Upper lobe of right lung (tissue), 1 donor: Measurements from ENCODE around the gene IL31. TPM values are rescaled to one million over a fixed set of nuclear protein-coding genes. Genes with fewer than 3 reads are reported as not detected.
A peak's percentile ranks its signal among the peaks of the same experiment; 100 is the strongest.

Experiments
- ATAC-seq: fragments of 200-7000 bp; cut with Tn5 transposase; one replicate; pipeline ENCODE4 v1.9.1; 2020; ENCODE audit warnings: mild to moderate bottlenecking, moderate library complexity
- DNase-seq: peaks from one replicate; pipeline ENCODE4 v3.0.0-alpha.2; 2020
- H3K27ac ChIP-seq: fragments of 200-600 bp; one replicate; pipeline ENCODE4 v1.8.0; 2022
- H3K27me3 ChIP-seq: fragments of 200-600 bp; one replicate; pipeline ENCODE4 v1.8.0; 2022; ENCODE audit warnings: mild to moderate bottlenecking
- H3K36me3 ChIP-seq: fragments of 200-600 bp; one replicate; pipeline ENCODE4 v1.8.0; 2022
- H3K4me1 ChIP-seq: fragments of 200-600 bp; one replicate; pipeline ENCODE4 v1.8.0; 2022
- H3K4me3 ChIP-seq: fragments of 200-600 bp; one replicate; pipeline ENCODE4 v1.8.0; 2022; ENCODE audit warnings: mild to moderate bottlenecking
- H3K9me3 ChIP-seq: fragments of 200-600 bp; one replicate; pipeline ENCODE4 v1.8.0; 2022
- intact Hi-C: fragments of 100-400 bp; cut with DNase I; formaldehyde crosslinking; loops from one replicate; pipeline ENCODE4 v1.11.0; 2022
- total RNA-seq: library from RNA; stranded (reverse); fragmentation: NEBNext Ultra II Directional; extraction: Animal tissue kit (Norgen Biotek cat#: 25700); gene quantifications from one replicate; pipeline ENCODE4 v1.2.1, GENCODE V29; 2021
- TF ChIP-seq, protein P1 (sequence below): fragments of 200-600 bp; IDR thresholded peaks from one replicate; pipeline ENCODE4 v1.8.0; 2022; ENCODE audit warnings: antibody characterized with exemption
- donor health status: DM: no; HTN: yes; CAD: no; lungs with severe emphysema.

Gene IL31
- total RNA-seq, 1 donor from 2014 or later = not detected

DNA sequence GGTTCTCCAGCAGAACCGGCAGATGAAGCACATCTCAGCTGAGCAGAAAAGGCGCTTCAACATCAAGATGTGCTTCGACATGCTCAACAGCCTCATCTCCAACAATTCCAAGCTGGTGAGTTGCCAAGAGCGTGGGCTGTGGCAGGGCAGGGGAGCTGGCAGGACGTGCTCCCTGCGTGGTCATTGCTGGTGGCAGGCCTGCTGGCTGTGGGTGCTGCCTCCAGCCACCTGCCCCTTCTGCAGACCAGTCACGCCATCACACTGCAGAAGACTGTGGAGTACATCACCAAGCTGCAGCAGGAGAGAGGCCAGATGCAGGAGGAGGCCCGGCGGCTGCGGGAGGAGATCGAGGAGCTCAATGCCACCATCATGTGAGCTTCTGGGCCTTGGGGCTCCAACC is 35.8 kb downstream of the IL31 start:
- no peaks in the 10 kb centered on the region for H3K9me3 ChIP-seq
- TF ChIP-seq, protein P1, sequence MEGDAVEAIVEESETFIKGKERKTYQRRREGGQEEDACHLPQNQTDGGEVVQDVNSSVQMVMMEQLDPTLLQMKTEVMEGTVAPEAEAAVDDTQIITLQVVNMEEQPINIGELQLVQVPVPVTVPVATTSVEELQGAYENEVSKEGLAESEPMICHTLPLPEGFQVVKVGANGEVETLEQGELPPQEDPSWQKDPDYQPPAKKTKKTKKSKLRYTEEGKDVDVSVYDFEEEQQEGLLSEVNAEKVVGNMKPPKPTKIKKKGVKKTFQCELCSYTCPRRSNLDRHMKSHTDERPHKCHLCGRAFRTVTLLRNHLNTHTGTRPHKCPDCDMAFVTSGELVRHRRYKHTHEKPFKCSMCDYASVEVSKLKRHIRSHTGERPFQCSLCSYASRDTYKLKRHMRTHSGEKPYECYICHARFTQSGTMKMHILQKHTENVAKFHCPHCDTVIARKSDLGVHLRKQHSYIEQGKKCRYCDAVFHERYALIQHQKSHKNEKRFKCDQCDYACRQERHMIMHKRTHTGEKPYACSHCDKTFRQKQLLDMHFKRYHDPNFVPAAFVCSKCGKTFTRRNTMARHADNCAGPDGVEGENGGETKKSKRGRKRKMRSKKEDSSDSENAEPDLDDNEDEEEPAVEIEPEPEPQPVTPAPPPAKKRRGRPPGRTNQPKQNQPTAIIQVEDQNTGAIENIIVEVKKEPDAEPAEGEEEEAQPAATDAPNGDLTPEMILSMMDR = no peak
- H3K27me3 ChIP-seq = no peaks in the 10 kb centered on the region
- no peak for DNase-seq
- no peak overlapping the region for H3K27ac ChIP-seq
- H3K4me3 ChIP-seq = no peak overlapping the region
- intact Hi-C loops = no loop called here
- no peaks in the 10 kb centered on the region for H3K4me1 ChIP-seq
- no peak for ATAC-seq
- peaks cover 81% of the 10 kb centered on the region for H3K36me3 ChIP-seq

DNA sequence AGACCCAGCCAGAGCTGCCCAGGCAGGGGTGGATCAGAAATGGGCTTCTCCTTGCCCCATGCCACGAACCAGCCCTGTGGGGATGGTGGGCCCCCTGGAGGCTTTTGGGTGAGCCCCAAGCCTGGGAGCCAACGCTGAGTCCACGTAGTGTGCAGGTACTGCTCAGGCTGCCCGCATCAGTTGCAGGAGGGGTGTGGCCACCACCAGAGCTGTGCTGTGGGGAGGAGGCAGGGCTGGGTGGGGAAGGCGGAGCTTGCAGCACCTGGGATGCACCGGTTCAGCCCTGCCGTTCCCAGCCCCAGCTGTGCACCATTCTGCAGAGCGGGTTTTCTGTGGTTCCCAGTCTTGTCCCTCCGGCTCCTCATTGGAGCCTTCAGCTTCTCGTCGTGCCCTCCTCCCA is 36.3 kb downstream of the IL31 start:
- ATAC-seq = peak; percentile 29

DNA sequence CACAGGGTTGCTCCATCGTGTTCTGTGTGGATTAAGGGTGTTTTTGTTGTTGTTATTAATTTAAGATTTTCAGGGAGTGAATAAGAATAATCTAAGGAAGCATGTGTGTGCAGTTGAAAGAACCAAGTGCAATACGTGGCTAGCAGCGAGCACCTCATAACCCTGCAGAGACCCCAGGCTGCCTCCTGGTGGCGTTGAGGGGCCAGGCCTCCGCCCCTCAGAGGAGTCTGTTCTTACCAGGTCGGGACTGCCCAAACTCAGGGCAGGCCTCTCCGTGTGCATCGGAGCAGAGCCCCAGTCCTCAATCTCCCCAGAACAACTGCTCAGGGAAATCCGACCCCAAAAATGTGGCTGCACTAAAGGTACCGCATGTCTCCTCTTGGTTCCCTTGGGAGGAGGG is 36.8 kb downstream of the IL31 start:
- Histone ChIP-seq H3K36me3 (peaks cover 82% of the 10 kb centered on the region), H3K27ac (no peak overlapping the region), H3K4me3 (no peak overlapping the region), H3K4me1 (no peaks in the 10 kb centered on the region), H3K9me3 (no peaks in the 10 kb centered on the region), H3K27me3 (no peaks in the 10 kb centered on the region)
- intact Hi-C loops = no loop called here
- DNase-seq = no peak
- ATAC-seq = peak; percentile 2
- TF ChIP-seq, protein P1 = no peak

More for the DNA sequence above, 36.3 kb downstream of the IL31 start:
- no peaks in the 10 kb centered on the region for H3K4me1 ChIP-seq
- H3K27me3 ChIP-seq = no peaks in the 10 kb centered on the region
- TF ChIP-seq, protein P1 = no peak
- H3K36me3 ChIP-seq = peaks cover 82% of the 10 kb centered on the region
- H3K4me3 ChIP-seq = no peak overlapping the region
- H3K27ac ChIP-seq = no peak overlapping the region
- H3K9me3 ChIP-seq = no peaks in the 10 kb centered on the region
- no peak for DNase-seq
- intact Hi-C loops = no loop called here

DNA sequence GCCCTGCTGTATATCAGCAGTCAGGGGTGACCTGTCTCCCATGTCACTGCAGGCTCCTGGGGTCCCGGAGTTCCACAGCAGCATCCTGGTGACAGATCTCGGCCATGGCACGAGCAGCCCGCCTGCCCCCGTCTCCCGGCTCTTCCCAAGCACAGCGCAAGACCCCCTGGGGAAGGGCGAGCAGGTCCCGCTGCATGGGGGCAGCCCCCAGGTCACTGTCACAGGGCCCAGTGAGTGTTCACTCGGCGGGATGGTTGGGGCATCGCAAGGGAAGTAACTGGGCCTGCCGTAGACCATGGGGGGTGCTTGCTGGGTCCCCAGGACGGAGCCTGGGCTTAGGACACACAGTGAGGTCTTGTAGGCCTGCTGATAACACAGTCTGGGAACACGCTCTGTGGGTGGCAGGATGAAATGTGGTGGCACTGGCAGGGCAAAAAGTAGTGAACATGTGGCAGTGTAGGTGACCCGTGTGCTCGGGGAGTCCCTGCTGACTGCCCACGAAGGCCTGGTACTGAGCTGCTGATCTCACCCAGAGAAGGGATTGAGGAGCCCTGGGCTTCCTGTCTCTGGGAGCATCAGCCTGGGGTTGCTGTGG is 38.5 kb downstream of the IL31 start:
- Histone ChIP-seq H3K4me3 (no peak overlapping the region), H3K9me3 (no peaks in the 10 kb centered on the region), H3K36me3 (peaks cover 82% of the 10 kb centered on the region), H3K27ac (no peak overlapping the region), H3K27me3 (no peaks in the 10 kb centered on the region), H3K4me1 (no peaks in the 10 kb centered on the region)
- TF ChIP-seq, protein P1 = no peak
- intact Hi-C loops = no loop called here
- ATAC-seq (no peak), DNase-seq (no peak)

DNA sequence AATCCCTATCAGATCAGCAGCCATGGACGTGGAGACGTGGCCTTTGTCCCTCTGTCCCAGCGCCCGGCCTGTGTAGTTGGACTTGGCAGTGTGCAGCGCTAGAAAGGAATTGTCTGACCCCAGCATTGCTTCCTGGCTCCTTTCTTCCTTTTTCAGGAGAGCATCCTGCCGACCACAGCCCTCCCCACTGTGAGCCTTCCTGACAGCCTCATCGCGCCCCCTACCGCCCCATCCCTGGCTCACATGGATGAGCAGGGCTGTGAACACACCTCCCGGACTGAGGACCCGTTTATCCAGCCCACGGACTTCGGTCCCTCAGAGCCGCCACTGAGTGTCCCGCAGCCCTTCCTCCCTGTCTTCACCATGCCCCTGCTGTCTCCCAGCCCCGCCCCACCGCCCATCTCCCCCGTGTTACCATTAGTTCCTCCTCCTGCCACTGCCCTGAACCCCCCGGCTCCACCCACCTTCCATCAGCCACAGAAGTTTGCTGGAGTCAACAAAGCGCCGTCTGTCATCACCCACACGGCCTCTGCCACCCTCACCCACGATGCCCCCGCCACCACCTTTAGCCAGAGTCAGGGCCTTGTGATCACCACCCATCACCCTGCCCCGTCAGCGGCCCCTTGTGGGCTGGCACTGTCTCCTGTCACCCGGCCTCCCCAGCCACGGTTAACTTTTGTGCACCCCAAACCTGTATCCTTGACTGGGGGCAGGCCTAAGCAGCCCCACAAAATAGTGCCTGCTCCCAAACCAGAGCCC is 40.6 kb downstream of the IL31 start:
- no peak for DNase-seq
- Histone ChIP-seq H3K27me3 (no peaks in the 10 kb centered on the region), H3K4me1 (no peaks in the 10 kb centered on the region), H3K27ac (no peak overlapping the region), H3K36me3 (peaks cover 82% of the 10 kb centered on the region), H3K9me3 (no peaks in the 10 kb centered on the region), H3K4me3 (no peak overlapping the region)
- ATAC-seq = no peak
- intact Hi-C loops = no loop called here
- TF ChIP-seq, protein P1 = no peak
